Colonic mucosa (tissue), 4 donors: ENCODE data around the gene BICRAL. TPM values are rescaled to one million over a fixed set of nuclear protein-coding genes. Genes with fewer than 3 reads are reported as not detected.

Experiments used
- DNase-seq: peaks from one replicate; pipeline ENCODE4 v3.0.0-alpha.2; 2020
- H3K27ac ChIP-seq: fragments of 200-600 bp; one replicate; pipeline ENCODE4 v1.8.0; 2021
- H3K27me3 ChIP-seq: fragments of 200-600 bp; one replicate; pipeline ENCODE4 v1.8.0; 2021
- H3K36me3 ChIP-seq: fragments of 200-600 bp; one replicate; pipeline ENCODE4 v1.8.0; 2021
- H3K4me1 ChIP-seq: fragments of 200-600 bp; one replicate; pipeline ENCODE4 v1.8.0; 2021; ENCODE audit warnings: mild to moderate bottlenecking
- H3K4me3 ChIP-seq: fragments of 200-600 bp; one replicate; pipeline ENCODE4 v1.8.0; 2021
- H3K9ac ChIP-seq, 2 donors: one replicate each; pipeline ENCODE4 v1.7.0; 2013; ENCODE audit warnings: control low read depth in 2 of 2, low read depth in 2 of 2, low read length in 2 of 2
- H3K9me3 ChIP-seq: fragments of 200-600 bp; one replicate; pipeline ENCODE4 v1.8.0; 2021
- intact Hi-C: fragments of 100-400 bp; cut with DNase I; formaldehyde crosslinking; loops from one replicate; pipeline ENCODE4 v1.14.1; 2022
- total RNA-seq, 2 donors: library from RNA; stranded (reverse); fragmentation: NEBNext Ultra II Directional in 1 of 2; extraction: Animal tissue kit (Norgen Biotek cat#: 25700) in 1 of 2; gene quantifications; one replicate each; pipeline ENCODE4 v1.2.1, GENCODE V29; 2021
- TF ChIP-seq, protein P1 (sequence below): fragments of 200-600 bp; IDR thresholded peaks from one replicate; pipeline ENCODE4 v1.8.0; 2022; ENCODE audit warnings: antibody characterized with exemption, mild to moderate bottlenecking
- donor health status: healthy.
- donor health status: DM: no; HTN: no; CAD: no.
- donor health status: DM: no; HTN: no; CAD: no.

BICRAL gene
- total RNA-seq, 2 donors from 2014 or later: 11.5 to 15.3 TPM

DNA sequence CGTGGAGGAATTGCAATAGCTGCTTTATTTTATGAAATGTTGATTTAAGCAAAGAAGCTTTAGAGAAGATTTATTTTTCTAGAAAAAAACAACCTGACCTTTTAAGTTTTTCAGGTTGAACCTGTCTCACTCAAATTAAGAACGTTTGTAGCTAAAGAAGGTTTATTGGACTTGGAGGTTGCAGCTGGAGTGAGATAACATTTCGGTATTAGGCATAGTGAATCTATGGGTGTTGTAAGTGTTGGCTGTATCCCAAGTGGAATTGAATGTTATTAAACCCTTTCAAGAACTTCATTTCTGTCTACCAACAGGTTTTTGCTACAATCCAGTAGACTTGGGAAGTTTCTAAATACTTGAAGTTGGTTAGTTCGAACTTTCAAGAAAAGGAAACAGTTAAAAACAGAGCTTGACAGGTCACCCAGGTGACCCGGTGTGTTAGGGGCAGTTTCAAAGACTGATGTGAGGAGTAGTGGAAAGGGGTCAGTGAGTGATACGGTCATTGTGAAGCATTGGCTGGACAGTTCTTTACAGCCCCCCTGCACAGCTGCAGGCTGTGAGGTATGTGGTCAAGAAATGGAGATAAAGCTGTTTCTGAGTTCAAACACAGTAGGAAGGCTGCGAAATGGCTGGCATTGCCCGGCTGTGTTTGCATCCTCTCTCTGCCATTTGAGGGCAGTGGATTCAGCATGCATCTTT is 33.5 kb upstream of the BICRAL start:
- Histone ChIP-seq H3K4me1 (peaks cover 5% of the 10 kb centered on the region), H3K9ac (peak overlapping the region in 1 of 2 donors; percentile 28), H3K4me3 (no peak overlapping the region), H3K27ac (no peak overlapping the region), H3K27me3 (no peaks in the 10 kb centered on the region), H3K36me3 (no peaks in the 10 kb centered on the region), H3K9me3 (no peaks in the 10 kb centered on the region)
- TF ChIP-seq, protein P1, sequence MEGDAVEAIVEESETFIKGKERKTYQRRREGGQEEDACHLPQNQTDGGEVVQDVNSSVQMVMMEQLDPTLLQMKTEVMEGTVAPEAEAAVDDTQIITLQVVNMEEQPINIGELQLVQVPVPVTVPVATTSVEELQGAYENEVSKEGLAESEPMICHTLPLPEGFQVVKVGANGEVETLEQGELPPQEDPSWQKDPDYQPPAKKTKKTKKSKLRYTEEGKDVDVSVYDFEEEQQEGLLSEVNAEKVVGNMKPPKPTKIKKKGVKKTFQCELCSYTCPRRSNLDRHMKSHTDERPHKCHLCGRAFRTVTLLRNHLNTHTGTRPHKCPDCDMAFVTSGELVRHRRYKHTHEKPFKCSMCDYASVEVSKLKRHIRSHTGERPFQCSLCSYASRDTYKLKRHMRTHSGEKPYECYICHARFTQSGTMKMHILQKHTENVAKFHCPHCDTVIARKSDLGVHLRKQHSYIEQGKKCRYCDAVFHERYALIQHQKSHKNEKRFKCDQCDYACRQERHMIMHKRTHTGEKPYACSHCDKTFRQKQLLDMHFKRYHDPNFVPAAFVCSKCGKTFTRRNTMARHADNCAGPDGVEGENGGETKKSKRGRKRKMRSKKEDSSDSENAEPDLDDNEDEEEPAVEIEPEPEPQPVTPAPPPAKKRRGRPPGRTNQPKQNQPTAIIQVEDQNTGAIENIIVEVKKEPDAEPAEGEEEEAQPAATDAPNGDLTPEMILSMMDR: no peak
- intact Hi-C loops: loop anchor here (5.0 kb wide), 1 partner anchor 39 kb away; no protein-coding TSS in a partner anchor
- no peak for DNase-seq

DNA sequence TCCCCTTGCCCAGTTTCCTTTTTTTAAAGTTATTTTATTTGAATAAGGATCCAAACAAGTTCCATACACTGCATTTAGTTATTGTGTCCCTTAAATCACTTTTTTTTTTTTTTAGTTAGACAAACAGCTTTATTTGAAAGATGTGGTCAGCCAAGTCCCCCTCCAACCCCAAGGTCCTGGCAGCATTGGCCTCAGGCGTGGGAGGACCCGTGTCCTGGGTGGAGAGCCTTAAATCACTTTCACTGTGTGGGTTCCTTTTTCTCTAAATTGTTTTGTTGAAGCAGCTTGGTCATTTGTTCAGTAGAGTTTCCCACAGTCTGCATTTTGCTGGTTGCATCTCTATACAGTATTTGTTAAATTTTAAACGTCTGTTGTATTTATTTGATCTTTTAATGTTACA is 30.8 kb upstream of the BICRAL start:
- Histone ChIP-seq H3K9ac (no peak overlapping the region), H3K27me3 (no peaks in the 10 kb centered on the region), H3K27ac (no peak overlapping the region), H3K36me3 (no peaks in the 10 kb centered on the region), H3K9me3 (no peaks in the 10 kb centered on the region), H3K4me1 (no peaks in the 10 kb centered on the region), H3K4me3 (no peak overlapping the region)
- intact Hi-C loops: no loop called here
- DNase-seq: no peak
- TF ChIP-seq, protein P1: no peak

DNA sequence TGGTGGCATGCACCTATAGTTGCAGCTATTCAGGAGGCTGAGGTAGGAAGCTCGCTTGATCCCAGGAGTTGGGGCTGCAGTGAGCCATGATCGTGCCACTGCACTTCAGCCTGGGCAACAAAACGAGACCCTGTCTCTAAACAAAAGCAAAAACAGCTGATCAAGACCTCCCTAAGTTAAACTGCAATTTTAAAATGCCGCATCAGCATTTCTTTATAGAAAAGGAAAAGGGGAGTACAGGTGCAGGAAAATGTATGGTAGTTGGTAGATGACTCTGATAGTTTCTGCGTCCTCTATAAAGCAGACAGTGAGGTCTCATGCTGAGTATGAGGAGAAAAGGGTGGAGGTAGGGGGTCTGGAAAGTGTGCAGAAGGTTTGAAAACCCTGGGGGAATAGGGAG is 27.1 kb upstream of the BICRAL start:
- no peak overlapping the region for H3K4me3 ChIP-seq
- TF ChIP-seq, protein P1: no peak
- no peak overlapping the region for H3K27ac ChIP-seq
- no peak overlapping the region for H3K9ac ChIP-seq
- H3K27me3 ChIP-seq: no peaks in the 10 kb centered on the region
- no peaks in the 10 kb centered on the region for H3K36me3 ChIP-seq
- intact Hi-C loops: no loop called here
- H3K9me3 ChIP-seq: no peaks in the 10 kb centered on the region
- H3K4me1 ChIP-seq: no peaks in the 10 kb centered on the region
- DNase-seq: no peak

DNA sequence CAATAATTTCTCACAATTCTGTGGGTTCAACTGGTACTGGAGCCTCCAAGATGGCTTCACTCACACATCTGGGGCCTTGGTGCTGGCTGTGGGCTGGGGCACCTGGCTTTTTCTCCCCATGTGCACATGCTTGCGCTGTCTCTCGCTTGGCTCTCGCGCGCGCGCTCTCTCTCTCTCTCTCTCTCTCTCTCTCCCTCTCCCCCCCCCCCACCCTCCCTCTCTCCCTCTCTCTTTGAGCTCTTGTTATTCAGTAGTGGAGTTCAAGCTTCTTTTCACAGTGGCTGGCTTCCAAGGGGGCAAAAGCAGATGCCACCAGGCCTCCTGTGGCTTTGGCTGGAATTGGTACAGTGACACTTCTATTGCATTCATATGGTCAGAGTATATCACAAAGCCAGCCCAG is 25.1 kb upstream of the BICRAL start:
- no peaks in the 10 kb centered on the region for H3K27me3 ChIP-seq
- H3K9ac ChIP-seq: no peak overlapping the region
- TF ChIP-seq, protein P1: no peak
- DNase-seq: no peak
- H3K27ac ChIP-seq: no peak overlapping the region
- no peaks in the 10 kb centered on the region for H3K36me3 ChIP-seq
- no peaks in the 10 kb centered on the region for H3K9me3 ChIP-seq
- H3K4me3 ChIP-seq: no peak overlapping the region
- no peaks in the 10 kb centered on the region for H3K4me1 ChIP-seq
- intact Hi-C loops: no loop called here

DNA sequence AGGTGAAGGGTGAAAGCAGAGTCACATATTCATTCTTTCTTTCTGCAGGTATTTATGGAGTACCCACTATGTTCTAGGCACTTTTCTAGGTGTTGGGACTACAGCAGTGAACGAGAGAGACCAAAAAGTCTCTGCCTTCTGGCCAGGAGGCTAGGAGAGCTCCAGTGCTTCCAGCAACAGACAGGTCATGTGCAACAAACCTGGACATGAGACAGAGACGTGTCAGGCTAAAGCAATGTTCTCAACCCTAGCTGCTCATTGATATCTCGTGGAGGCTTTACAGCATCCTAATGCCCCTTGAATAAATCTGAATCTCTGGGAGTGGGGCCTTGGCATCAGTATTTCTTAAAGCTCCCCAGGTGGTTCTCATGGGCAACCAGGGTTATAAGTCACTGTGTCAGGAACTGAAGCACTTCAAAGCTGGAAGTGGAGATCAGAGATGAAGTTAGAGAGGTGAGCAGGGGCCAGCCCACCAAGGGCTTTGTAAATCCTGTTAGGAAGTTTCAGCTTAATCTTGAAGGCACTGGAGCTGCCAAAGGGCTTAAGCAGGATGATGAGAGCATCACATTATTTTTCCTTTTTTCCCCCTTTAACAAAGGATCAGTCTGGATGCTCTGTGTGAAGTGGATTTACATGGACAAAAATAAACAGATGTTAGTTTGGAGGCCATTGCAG is 23.0 kb upstream of the BICRAL start:
- H3K4me3 ChIP-seq: no peak overlapping the region
- H3K27me3 ChIP-seq: no peaks in the 10 kb centered on the region
- peaks cover 4% of the 10 kb centered on the region for H3K4me1 ChIP-seq
- TF ChIP-seq, protein P1: no peak
- H3K36me3 ChIP-seq: no peaks in the 10 kb centered on the region
- H3K9me3 ChIP-seq: no peaks in the 10 kb centered on the region
- no peak overlapping the region for H3K27ac ChIP-seq
- intact Hi-C loops: no loop called here
- H3K9ac ChIP-seq: no peak overlapping the region
- DNase-seq: no peak
